H1 (cell line): ENCODE data around the gene TLR1. TPM values are rescaled to one million over a fixed set of nuclear protein-coding genes. Genes with fewer than 3 reads are reported as not detected.

Experiments used
- CHD1 ChIP-seq: IDR thresholded peaks from 2 replicates; pipeline ENCODE4 v1.6.1; 2012; ENCODE audit warnings: low read depth, low read length, improper control_type of control experiment
- CHD2 ChIP-seq: IDR thresholded peaks from 2 replicates; pipeline ENCODE4 v1.6.1; 2012; ENCODE audit warnings: low read length, improper control_type of control experiment
- SIN3A ChIP-seq, 2 experiments: IDR thresholded peaks in 1 of 2; conservative IDR thresholded peaks in 1 of 2; 2 replicates each; pipeline ENCODE4 v1.6.1; 2011 to 2012; ENCODE audit warnings: low read length in 2 of 2, improper control_type of control experiment in 1 of 2, low read depth in 1 of 2, mild to moderate bottlenecking in 1 of 2
- SP1 ChIP-seq: IDR thresholded peaks from 2 replicates; pipeline ENCODE4 v1.6.1; 2011; ENCODE audit warnings: low read depth, low read length
- TBP ChIP-seq: IDR thresholded peaks from 2 replicates; pipeline ENCODE4 v1.6.1; 2011; ENCODE audit warnings: low read depth, low read length, improper control_type of control experiment
- polyA plus RNA-seq, 7 experiments: library from polyadenylated mRNA; depleted of rRNA in 3 of 7; stranded (reverse) in 5 of 7; unstranded in 2 of 7; fragments of >200 nt in 5 of 7; fragments of 200-250 nt in 2 of 7; gene quantifications; 1 replicate in 5 of 7; 2 replicates in 1 of 7; 4 replicates in 1 of 7; pipeline versions ENCODE4 v1.2.1 to v1.2.3, GENCODE V29; 2011 to 2013; ENCODE audit warnings: missing spikeins in 2 of 7, mixed read lengths in 2 of 7
- small RNA-seq: library from polyadenylated mRNA; stranded (forward); fragments of <200 nt; extraction: miRNeasy Mini kit (QIAGEN cat#:217004); gene quantifications from one replicate; pipeline ENCODE3, GENCODE V24; 2013; ENCODE audit not compliant: insufficient read depth
- total RNA-seq: library from RNA; stranded (reverse); fragmentation: NEBNext Ultra II Directional; extraction: Animal tissue kit (Norgen Biotek cat#: 25700); gene quantifications from 2 replicates; pipeline ENCODE4 v1.2.1, GENCODE V29; 2021
- TF ChIP-seq, protein P1 (sequence below): IDR thresholded peaks from 2 replicates; pipeline ENCODE4 v1.6.1; 2012; ENCODE audit warnings: inconsistent platforms
- TF ChIP-seq, protein P2 (sequence below), 3 experiments: IDR thresholded peaks; 1 replicate in 2 of 3; 2 replicates in 1 of 3; pipeline versions ENCODE4 v1.5.1 to v1.6.1; 2011; ENCODE audit warnings: low read length in 3 of 3, mild to moderate bottlenecking in 3 of 3, inconsistent platforms in 2 of 3, low read depth in 1 of 3, moderate library complexity in 1 of 3; ENCODE audit not compliant: insufficient read depth in 1 of 3; ENCODE audit errors: control extremely low read depth in 1 of 3

The TLR1 gene
- total and polyA plus RNA-seq, 2 of the 8 experiments (the other 6 are each of a cell fraction or from before 2014, with no cell fraction given) = not detected

- TF ChIP-seq SIN3A (conservative IDR thresholded peaks at IDR 0.05 in 1 of 2, IDR thresholded peaks at IDR 0.05 in 1 of 2; ENCODE audit: low read depth in 1 of 2, low read length in 2 of 2) = no peak
- TF ChIP-seq, protein P1, sequence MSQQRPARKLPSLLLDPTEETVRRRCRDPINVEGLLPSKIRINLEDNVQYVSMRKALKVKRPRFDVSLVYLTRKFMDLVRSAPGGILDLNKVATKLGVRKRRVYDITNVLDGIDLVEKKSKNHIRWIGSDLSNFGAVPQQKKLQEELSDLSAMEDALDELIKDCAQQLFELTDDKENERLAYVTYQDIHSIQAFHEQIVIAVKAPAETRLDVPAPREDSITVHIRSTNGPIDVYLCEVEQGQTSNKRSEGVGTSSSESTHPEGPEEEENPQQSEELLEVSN = no peak
- TF ChIP-seq, protein P2, sequence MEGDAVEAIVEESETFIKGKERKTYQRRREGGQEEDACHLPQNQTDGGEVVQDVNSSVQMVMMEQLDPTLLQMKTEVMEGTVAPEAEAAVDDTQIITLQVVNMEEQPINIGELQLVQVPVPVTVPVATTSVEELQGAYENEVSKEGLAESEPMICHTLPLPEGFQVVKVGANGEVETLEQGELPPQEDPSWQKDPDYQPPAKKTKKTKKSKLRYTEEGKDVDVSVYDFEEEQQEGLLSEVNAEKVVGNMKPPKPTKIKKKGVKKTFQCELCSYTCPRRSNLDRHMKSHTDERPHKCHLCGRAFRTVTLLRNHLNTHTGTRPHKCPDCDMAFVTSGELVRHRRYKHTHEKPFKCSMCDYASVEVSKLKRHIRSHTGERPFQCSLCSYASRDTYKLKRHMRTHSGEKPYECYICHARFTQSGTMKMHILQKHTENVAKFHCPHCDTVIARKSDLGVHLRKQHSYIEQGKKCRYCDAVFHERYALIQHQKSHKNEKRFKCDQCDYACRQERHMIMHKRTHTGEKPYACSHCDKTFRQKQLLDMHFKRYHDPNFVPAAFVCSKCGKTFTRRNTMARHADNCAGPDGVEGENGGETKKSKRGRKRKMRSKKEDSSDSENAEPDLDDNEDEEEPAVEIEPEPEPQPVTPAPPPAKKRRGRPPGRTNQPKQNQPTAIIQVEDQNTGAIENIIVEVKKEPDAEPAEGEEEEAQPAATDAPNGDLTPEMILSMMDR (IDR thresholded peaks at IDR 0.05; ENCODE audit: control extremely low read depth in 1 of 3, insufficient read depth in 1 of 3, low read depth in 1 of 3, low read length in 3 of 3) = no peak
- TF ChIP-seq TBP = no peak
- no peak for TF ChIP-seq SP1
- no peak for TF ChIP-seq CHD1
- TF ChIP-seq CHD2 = no peak
Observed at GRCh38 chr4:38747629-38748028, 57.0 kb downstream of the TLR1 start (continued).

Small RNA genes within 50 kb of the gene (small RNA-seq; reads per million reads assigned to genes)
- gene RNA5SP158 = not detected

Other genes with a start within 250 kb of the TLR1 start
- 13.4 and 14.9 TPM in 2 replicates for gene KLF3, start 140.6 kb downstream of the TLR1 start, total RNA-seq
- 7.1 and 8.0 TPM in 2 replicates for gene KLF3, start 140.6 kb downstream of the TLR1 start, polyA plus RNA-seq (2011; rRNA removed)
- not detected in 2 replicates for gene TLR10, start 21.8 kb downstream of the TLR1 start, total RNA-seq
- not detected in 2 replicates for gene TLR10, start 21.8 kb downstream of the TLR1 start, polyA plus RNA-seq (2011; rRNA removed)
- gene TLR6, start 52.0 kb upstream of the TLR1 start, total RNA-seq = 0.08 and 0.09 TPM in 2 replicates
- gene TLR6, start 52.0 kb upstream of the TLR1 start, polyA plus RNA-seq (2011; rRNA removed) = 0.02 TPM in 1 of 2 replicates, not detected in the other
- 11.5 and 12.0 TPM in 2 replicates for gene FAM114A1, start 63.0 kb upstream of the TLR1 start, total RNA-seq
- 9.5 and 10.6 TPM in 2 replicates for gene FAM114A1, start 63.0 kb upstream of the TLR1 start, polyA plus RNA-seq (2011; rRNA removed)
- not detected in 2 replicates for gene TMEM156, start 227.6 kb upstream of the TLR1 start, total RNA-seq
- gene TMEM156, start 227.6 kb upstream of the TLR1 start, polyA plus RNA-seq (2011; rRNA removed) = not detected in 2 replicates